Measurements from ENCODE around the gene BUD31. TPM values are rescaled to one million over a fixed set of nuclear protein-coding genes. Genes with fewer than 3 reads are reported as not detected.
A peak's percentile ranks its signal among the peaks of the same experiment; 100 is the strongest.

BUD31 gene
- total and polyA plus RNA-seq, 2 of the 13 experiments (the other 11 are each of a cell fraction or from before 2014, with no cell fraction given): 35.1 to 79.1 TPM

- TF ChIP-seq ZNF354B (CRISPR knock-in tag; IDR thresholded peaks at IDR 0.05) (no peak), GPN1 (CRISPR knock-in tag; IDR thresholded peaks at IDR 0.05; ENCODE audit: borderline replicate concordance) (no peak), E2F2 (CRISPR knock-in tag; IDR thresholded peaks at IDR 0.05; ENCODE audit: borderline replicate concordance) (no peak), NFATC3 (CRISPR knock-in tag; IDR thresholded peaks at IDR 0.05) (peak; percentile 31; the same call in 1 of the 2 replicates), CSRNP2 (CRISPR knock-in tag; conservative IDR thresholded peaks at IDR 0.05; ENCODE audit: low read depth) (no peak), HES4 (CRISPR knock-in tag; IDR thresholded peaks at IDR 0.05; ENCODE audit: borderline replicate concordance) (peak; percentile 67), GTF2F1 (IDR thresholded peaks at IDR 0.05; ENCODE audit: low read length) (no peak), ZNF326 (CRISPR knock-in tag; IDR thresholded peaks at IDR 0.05; ENCODE audit: borderline replicate concordance) (no peak), ZBTB1 (CRISPR knock-in tag; IDR thresholded peaks at IDR 0.05; ENCODE audit: borderline replicate concordance) (no peak), ATF7-NPFF (CRISPR knock-in tag; IDR thresholded peaks at IDR 0.05; ENCODE audit: low read depth) (peak; percentile 80; the same call in 1 of the 2 replicates), ZNF547 (CRISPR knock-in tag; IDR thresholded peaks at IDR 0.05) (peak; percentile 61), MZF1 (CRISPR knock-in tag; IDR thresholded peaks at IDR 0.05; ENCODE audit: borderline replicate concordance) (no peak)
- TF ChIP-seq, protein P1, sequence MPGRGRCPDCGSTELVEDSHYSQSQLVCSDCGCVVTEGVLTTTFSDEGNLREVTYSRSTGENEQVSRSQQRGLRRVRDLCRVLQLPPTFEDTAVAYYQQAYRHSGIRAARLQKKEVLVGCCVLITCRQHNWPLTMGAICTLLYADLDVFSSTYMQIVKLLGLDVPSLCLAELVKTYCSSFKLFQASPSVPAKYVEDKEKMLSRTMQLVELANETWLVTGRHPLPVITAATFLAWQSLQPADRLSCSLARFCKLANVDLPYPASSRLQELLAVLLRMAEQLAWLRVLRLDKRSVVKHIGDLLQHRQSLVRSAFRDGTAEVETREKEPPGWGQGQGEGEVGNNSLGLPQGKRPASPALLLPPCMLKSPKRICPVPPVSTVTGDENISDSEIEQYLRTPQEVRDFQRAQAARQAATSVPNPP (CRISPR knock-in tag; IDR thresholded peaks at IDR 0.05): peak; percentile 84
- TF ChIP-seq, protein P2, sequence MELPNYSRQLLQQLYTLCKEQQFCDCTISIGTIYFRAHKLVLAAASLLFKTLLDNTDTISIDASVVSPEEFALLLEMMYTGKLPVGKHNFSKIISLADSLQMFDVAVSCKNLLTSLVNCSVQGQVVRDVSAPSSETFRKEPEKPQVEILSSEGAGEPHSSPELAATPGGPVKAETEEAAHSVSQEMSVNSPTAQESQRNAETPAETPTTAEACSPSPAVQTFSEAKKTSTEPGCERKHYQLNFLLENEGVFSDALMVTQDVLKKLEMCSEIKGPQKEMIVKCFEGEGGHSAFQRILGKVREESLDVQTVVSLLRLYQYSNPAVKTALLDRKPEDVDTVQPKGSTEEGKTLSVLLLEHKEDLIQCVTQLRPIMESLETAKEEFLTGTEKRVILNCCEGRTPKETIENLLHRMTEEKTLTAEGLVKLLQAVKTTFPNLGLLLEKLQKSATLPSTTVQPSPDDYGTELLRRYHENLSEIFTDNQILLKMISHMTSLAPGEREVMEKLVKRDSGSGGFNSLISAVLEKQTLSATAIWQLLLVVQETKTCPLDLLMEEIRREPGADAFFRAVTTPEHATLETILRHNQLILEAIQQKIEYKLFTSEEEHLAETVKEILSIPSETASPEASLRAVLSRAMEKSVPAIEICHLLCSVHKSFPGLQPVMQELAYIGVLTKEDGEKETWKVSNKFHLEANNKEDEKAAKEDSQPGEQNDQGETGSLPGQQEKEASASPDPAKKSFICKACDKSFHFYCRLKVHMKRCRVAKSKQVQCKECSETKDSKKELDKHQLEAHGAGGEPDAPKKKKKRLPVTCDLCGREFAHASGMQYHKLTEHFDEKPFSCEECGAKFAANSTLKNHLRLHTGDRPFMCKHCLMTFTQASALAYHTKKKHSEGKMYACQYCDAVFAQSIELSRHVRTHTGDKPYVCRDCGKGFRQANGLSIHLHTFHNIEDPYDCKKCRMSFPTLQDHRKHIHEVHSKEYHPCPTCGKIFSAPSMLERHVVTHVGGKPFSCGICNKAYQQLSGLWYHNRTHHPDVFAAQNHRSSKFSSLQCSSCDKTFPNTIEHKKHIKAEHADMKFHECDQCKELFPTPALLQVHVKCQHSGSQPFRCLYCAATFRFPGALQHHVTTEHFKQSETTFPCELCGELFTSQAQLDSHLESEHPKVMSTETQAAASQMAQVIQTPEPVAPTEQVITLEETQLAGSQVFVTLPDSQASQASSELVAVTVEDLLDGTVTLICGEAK (IDR thresholded peaks at IDR 0.05): no peak
- TF ChIP-seq, protein P2 (CRISPR knock-in tag; IDR thresholded peaks at IDR 0.05): peak; percentile 37; the same call in 1 of the 2 replicates
Measured at GRCh38 chr7:99438573-99439480, 30.1 kb downstream of the BUD31 start, which contains the start of the genes CPSF4 and PTCD1 (continued).

Data from HepG2 (cell line).